Prostate gland (tissue), 2 donors: ENCODE measurements around the gene ADGRF4. TPM values are rescaled to one million over a fixed set of nuclear protein-coding genes. Genes with fewer than 3 reads are reported as not detected.

Experiments used
- DNase-seq: peaks from one replicate; pipeline ENCODE4 v3.0.0-alpha.2; 2019; ENCODE audit warnings: low spot score
- H3K27ac ChIP-seq, 2 donors: fragments of 200-600 bp; sonication (generic); 2 replicates each; pipeline ENCODE4 v1.5.1; 2017 to 2019
- H3K27me3 ChIP-seq: fragments of 200-600 bp; sonication (generic); replicated peaks from 2 replicates; pipeline ENCODE4 v1.5.1; 2019; ENCODE audit not compliant: insufficient read depth
- H3K36me3 ChIP-seq, 2 donors: fragments of 200-600 bp; sonication (generic); 1 replicate in 1 of 2; 2 replicates in 1 of 2; pipeline versions ENCODE4 v1.5.1 to v1.8.1; 2017 to 2019
- H3K4me1 ChIP-seq: fragments of 200-600 bp; sonication (generic); replicated peaks from 2 replicates; pipeline ENCODE4 v1.5.1; 2019
- H3K4me3 ChIP-seq, 2 donors: fragments of 200-600 bp; sonication (generic); 2 replicates each; pipeline ENCODE4 v1.5.1; 2017 to 2019
- H3K9me3 ChIP-seq: fragments of 200-600 bp; sonication (generic); 2 replicates; pipeline ENCODE4 v1.5.1; 2017
- CTCF ChIP-seq, 4 experiments: fragments of 200-600 bp in 2 of 4; fragments of 450-650 bp in 2 of 4; sonication (generic) in 2 of 4; IDR thresholded peaks; 1 replicate in 3 of 4; 2 replicates in 1 of 4; pipeline ENCODE4 v1.5.1; 2016 to 2019; ENCODE audit warnings: antibody characterized with exemption in 4 of 4, mild to moderate bottlenecking in 2 of 4, moderate library complexity in 2 of 4
- POLR2A ChIP-seq: fragments of 450-650 bp; IDR thresholded peaks from one replicate; pipeline ENCODE4 v1.6.1; 2016; ENCODE audit warnings: antibody characterized with exemption, mild to moderate bottlenecking
- POLR2AphosphoS5 ChIP-seq: sonication (generic); formaldehyde crosslinking; IDR thresholded peaks from one replicate; pipeline ENCODE4 v1.6.1; 2017; ENCODE audit warnings: antibody characterized with exemption
- WGBS: methylation state at CpG from one replicate; pipeline ENCODE4 v1.1.5; 2018; 5-methylcytosine and 5-hydroxymethylcytosine counted together
- intact Hi-C: fragments of 100-400 bp; cut with DNase I; formaldehyde crosslinking; loops from one replicate; pipeline ENCODE4 v1.14.2; 2022
- total RNA-seq, 2 donors: library from RNA; depleted of rRNA; stranded (reverse); fragments of >200 nt; gene quantifications; one replicate each; pipeline ENCODE4 v1.1.0, GENCODE V29; 2016

The ADGRF4 gene
- total RNA-seq, 2 donors from 2014 or later, result 0.23 TPM; not detected in 1

DNA sequence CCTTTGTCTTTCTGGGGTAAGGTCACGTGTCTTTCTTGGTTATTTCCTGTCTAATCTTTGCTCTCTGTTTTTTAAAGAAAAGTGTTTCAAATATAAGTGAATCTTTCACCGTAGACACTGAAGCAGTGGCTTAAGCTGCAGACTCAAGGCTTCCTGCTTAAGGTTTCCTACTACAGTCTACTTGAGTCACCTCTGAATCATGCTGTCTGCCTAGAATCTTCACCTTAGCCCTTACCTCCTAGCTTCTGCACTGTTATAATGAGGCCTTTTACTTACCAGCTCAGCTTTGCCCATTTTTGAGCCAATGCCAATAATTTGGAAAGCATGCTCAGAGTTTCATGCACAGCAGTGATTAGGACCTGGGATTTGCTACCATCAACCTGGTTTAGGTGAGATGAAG lies 30.6 kb downstream of the ADGRF4 start:
- no peaks in the 10 kb centered on the region for H3K36me3 ChIP-seq
- no peaks in the 10 kb centered on the region for H3K27me3 ChIP-seq
- H3K4me3 ChIP-seq, result no peak overlapping the region
- DNase-seq, result no peak
- H3K9me3 ChIP-seq, result no peaks in the 10 kb centered on the region
- H3K27ac ChIP-seq, result no peak overlapping the region
- TF ChIP-seq POLR2A, result no peak
- TF ChIP-seq POLR2AphosphoS5, result no peak
- no peak for TF ChIP-seq CTCF (IDR thresholded peaks at IDR 0.05)
- WGBS, result 38% methylated on average over 2 of the region's 2 CpGs
- no peaks in the 10 kb centered on the region for H3K4me1 ChIP-seq
- intact Hi-C loops, result no loop called here

GRCh38 chr6:47729457-47729856 lies 31.1 kb downstream of the ADGRF4 start:
- no peaks in the 10 kb centered on the region for H3K27me3 ChIP-seq
- intact Hi-C loops, result no loop called here
- H3K4me1 ChIP-seq, result no peaks in the 10 kb centered on the region
- H3K9me3 ChIP-seq, result no peaks in the 10 kb centered on the region
- H3K27ac ChIP-seq, result no peak overlapping the region
- 100% methylated on average over 1 of the region's 1 CpG for WGBS
- H3K36me3 ChIP-seq, result no peaks in the 10 kb centered on the region
- no peak overlapping the region for H3K4me3 ChIP-seq
- no peak for DNase-seq
- no peak for TF ChIP-seq POLR2A

GRCh38 chr6:47733879-47734558 lies 35.6 kb downstream of the ADGRF4 start:
- no peaks in the 10 kb centered on the region for H3K9me3 ChIP-seq
- no peak overlapping the region for H3K27ac ChIP-seq
- no peak overlapping the region for H3K4me3 ChIP-seq
- no peaks in the 10 kb centered on the region for H3K27me3 ChIP-seq
- no peaks in the 10 kb centered on the region for H3K4me1 ChIP-seq
- H3K36me3 ChIP-seq, result no peaks in the 10 kb centered on the region
- peak in 3 of 4 experiments; percentile 27 to 68 (median 62) for TF ChIP-seq CTCF (IDR thresholded peaks at IDR 0.05)
- no peak for TF ChIP-seq POLR2A
- no peak for TF ChIP-seq POLR2AphosphoS5
- 37% methylated on average over 2 of the region's 2 CpGs for WGBS
- intact Hi-C loops, result no loop called here
- peak; percentile 13 for DNase-seq

GRCh38 chr6:47734831-47735481 lies 36.6 kb downstream of the ADGRF4 start:
- DNase-seq, result no peak
- H3K36me3 ChIP-seq, result no peaks in the 10 kb centered on the region
- H3K9me3 ChIP-seq, result no peaks in the 10 kb centered on the region
- H3K4me1 ChIP-seq, result no peaks in the 10 kb centered on the region
- H3K27ac ChIP-seq, result no peak overlapping the region
- WGBS, result 78% methylated on average over 4 of the region's 4 CpGs
- H3K27me3 ChIP-seq, result no peaks in the 10 kb centered on the region
- TF ChIP-seq CTCF (IDR thresholded peaks at IDR 0.05) (no peak), POLR2A (no peak), POLR2AphosphoS5 (no peak)
- no peak overlapping the region for H3K4me3 ChIP-seq
- intact Hi-C loops, result no loop called here

DNA sequence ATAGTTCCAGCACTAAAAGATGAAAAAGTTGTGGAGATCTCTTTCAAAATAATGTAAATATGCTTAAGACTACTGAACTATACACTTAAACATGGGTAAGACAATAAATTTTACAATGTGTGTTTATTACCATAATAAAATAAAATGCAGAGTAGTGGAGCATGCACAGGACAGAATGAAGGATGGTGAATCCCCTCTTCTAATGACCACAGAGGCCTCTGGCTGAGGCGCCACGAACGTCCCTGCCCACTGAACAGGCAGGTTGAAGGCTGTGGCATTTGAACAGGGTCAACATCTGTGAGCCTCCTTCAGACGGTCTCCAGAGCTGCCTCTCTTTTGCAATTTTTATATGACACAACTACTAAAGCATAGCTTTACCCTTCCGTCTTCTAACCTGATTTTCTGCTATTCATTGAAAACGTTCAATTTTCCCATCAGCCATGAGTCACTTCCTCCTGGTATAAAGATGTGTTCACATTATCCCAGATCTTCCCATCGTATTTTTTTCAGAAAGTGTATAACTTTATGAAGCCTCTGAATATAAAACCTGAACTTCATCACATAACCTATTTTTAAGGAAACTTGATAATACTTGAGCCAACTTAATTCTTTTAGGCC lies 37.8 kb downstream of the ADGRF4 start:
- no peaks in the 10 kb centered on the region for H3K9me3 ChIP-seq
- H3K36me3 ChIP-seq, result no peaks in the 10 kb centered on the region
- no peak for DNase-seq
- H3K27ac ChIP-seq, result no peak overlapping the region
- intact Hi-C loops, result no loop called here
- TF ChIP-seq POLR2A (no peak), CTCF (IDR thresholded peaks at IDR 0.05) (no peak), POLR2AphosphoS5 (no peak)
- 67% methylated on average over 7 of the region's 7 CpGs for WGBS
- H3K4me1 ChIP-seq, result no peaks in the 10 kb centered on the region
- H3K4me3 ChIP-seq, result no peak overlapping the region
- no peaks in the 10 kb centered on the region for H3K27me3 ChIP-seq
